ENCODE data around the gene KRTAP1-4. TPM values are rescaled to one million over a fixed set of nuclear protein-coding genes. Genes with fewer than 3 reads are reported as not detected.
"Not testable (repeated sequence)": the region's sequence is repeated elsewhere in the genome, so short reads cannot be mapped to it uniquely, and the experiment has no call there.

The KRTAP1-4 gene
- total RNA-seq, 1 experiment from 2014 or later, result not detected

DNA sequence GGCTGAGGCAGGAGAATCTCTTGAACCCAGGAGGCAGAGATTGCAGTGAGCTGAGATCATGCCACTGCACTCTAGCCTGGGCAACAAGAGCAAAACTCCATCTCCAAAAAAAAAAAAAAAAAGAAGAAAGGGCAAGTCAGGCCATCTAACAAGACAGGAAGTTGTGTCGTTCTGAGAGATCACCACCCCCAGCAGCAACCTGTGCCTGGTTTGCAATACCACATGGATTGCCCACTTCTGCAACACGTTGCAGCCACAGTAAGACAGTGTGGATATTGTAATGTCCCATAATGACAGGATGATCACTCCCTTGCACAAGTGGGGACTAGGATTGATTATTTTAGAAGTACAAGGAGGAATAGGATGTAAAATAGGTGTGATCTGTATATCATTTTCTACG lies 39.0 kb upstream of the KRTAP1-4 start:
- intact Hi-C loops (cut with micrococcal nuclease; ENCODE audit: unreplicated experiment), result no loop called here
- no peak for DNase-seq
- CTCF ChIA-PET, result interaction anchor here (0.6 kb wide), 1 partner anchor 30 kb away, joined by 4 read pairs; no protein-coding TSS in a partner anchor
- Mint-ChIP-seq H3K4me1 (ENCODE audit: low read depth, unreplicated experiment) (peaks cover 25% of the 10 kb centered on the region), H3K4me3 (ENCODE audit: low read depth, unreplicated experiment) (no peak overlapping the region), H3K36me3 (ENCODE audit: insufficient read depth, unreplicated experiment) (no peaks in the 10 kb centered on the region), H3K9me3 (ENCODE audit: low read depth, unreplicated experiment) (no peaks in the 10 kb centered on the region), H3K27ac (ENCODE audit: unreplicated experiment) (no peak overlapping the region), H3K27me3 (ENCODE audit: unreplicated experiment) (no peaks in the 10 kb centered on the region)
- TF ChIP-seq, protein P1, sequence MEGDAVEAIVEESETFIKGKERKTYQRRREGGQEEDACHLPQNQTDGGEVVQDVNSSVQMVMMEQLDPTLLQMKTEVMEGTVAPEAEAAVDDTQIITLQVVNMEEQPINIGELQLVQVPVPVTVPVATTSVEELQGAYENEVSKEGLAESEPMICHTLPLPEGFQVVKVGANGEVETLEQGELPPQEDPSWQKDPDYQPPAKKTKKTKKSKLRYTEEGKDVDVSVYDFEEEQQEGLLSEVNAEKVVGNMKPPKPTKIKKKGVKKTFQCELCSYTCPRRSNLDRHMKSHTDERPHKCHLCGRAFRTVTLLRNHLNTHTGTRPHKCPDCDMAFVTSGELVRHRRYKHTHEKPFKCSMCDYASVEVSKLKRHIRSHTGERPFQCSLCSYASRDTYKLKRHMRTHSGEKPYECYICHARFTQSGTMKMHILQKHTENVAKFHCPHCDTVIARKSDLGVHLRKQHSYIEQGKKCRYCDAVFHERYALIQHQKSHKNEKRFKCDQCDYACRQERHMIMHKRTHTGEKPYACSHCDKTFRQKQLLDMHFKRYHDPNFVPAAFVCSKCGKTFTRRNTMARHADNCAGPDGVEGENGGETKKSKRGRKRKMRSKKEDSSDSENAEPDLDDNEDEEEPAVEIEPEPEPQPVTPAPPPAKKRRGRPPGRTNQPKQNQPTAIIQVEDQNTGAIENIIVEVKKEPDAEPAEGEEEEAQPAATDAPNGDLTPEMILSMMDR (IDR thresholded peaks at IDR 0.05; ENCODE audit: unreplicated experiment), result no peak
- BruUV-seq (replicated peaks), result no TSS peak

DNA sequence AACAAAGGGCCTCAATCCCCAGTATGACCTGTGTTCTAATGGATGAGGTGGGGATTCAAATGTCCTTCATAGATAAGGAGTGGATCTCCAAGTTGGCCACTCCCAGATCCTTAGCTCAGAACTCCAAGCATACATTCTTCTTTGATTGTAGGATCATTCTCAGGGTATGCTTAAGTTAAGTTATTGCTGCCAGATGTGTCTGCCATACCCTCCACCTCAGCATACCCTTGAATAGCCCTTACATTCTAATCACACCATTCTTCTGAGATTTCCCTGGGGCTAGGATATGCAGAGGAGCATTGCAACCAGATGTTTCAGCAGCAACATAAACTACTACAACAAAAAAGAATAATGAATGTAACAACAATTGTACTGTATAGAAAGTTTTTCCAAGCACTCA lies 37.3 kb upstream of the KRTAP1-4 start:
- Mint-ChIP-seq H3K27me3 (ENCODE audit: unreplicated experiment) (no peaks in the 10 kb centered on the region), H3K27ac (ENCODE audit: unreplicated experiment) (no peak overlapping the region), H3K9me3 (ENCODE audit: low read depth, unreplicated experiment) (no peaks in the 10 kb centered on the region), H3K36me3 (ENCODE audit: insufficient read depth, unreplicated experiment) (no peaks in the 10 kb centered on the region), H3K4me1 (ENCODE audit: low read depth, unreplicated experiment) (peaks cover 32% of the 10 kb centered on the region), H3K4me3 (ENCODE audit: low read depth, unreplicated experiment) (no peak overlapping the region)
- intact Hi-C loops (cut with micrococcal nuclease; ENCODE audit: unreplicated experiment), result no loop called here
- CTCF ChIA-PET, result interaction anchor here (0.9 kb wide), 1 partner anchor 1446 kb away, joined by 3 read pairs; no protein-coding TSS in a partner anchor
- TF ChIP-seq, protein P1 (IDR thresholded peaks at IDR 0.05; ENCODE audit: unreplicated experiment), result no peak
- DNase-seq, result no peak
- no TSS peak for BruUV-seq (replicated peaks)

DNA sequence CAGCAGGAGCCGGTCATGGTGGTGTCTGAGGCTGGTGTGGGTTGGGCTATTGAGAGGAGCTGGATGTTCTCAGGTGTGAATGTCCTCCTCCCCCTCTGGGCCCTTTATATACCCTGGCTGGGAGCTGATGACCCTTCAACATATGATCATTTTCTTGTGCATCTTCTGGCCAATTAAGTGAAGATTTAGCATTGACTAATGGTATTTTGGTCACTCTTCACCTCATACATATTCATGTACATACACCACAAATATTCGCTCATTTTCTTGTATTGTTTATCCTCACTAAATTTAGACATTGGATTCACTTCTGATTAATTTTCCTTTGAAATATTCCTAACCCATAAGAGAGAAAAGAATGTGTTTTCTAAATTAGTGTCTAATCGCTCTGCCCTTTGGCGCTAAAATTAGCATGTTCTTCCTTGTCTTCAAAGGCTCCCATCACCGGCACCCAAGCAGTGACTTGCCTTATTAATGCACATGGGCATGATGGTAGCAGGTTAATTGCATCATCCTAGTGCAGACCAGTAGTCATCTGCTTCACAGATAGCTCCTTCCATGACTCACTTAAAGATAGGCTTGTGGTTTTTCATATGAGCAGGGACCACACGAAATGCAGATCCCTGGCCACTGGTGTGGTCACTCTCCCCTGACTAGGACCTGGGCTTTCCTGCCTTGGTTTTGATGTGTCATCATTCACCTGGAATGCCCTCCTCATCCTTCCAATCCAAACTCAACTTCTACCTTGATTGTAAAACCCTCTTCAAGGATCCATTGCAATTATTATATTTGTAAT lies 36.0 kb upstream of the KRTAP1-4 start, which contains the start of gene KRTAP2-4:
Gene KRTAP2-4 (minus strand): TSS at position 51 of the 796 bp plus-strand sequence. CDS start 34 bp downstream, at position 17.
- DNase-seq, result no peak
- intact Hi-C loops (cut with micrococcal nuclease; ENCODE audit: unreplicated experiment), result no loop called here
- peak within 1 kb of the TSS; percentile 25 for H3K27ac Mint-ChIP-seq (ENCODE audit: unreplicated experiment)

DNA sequence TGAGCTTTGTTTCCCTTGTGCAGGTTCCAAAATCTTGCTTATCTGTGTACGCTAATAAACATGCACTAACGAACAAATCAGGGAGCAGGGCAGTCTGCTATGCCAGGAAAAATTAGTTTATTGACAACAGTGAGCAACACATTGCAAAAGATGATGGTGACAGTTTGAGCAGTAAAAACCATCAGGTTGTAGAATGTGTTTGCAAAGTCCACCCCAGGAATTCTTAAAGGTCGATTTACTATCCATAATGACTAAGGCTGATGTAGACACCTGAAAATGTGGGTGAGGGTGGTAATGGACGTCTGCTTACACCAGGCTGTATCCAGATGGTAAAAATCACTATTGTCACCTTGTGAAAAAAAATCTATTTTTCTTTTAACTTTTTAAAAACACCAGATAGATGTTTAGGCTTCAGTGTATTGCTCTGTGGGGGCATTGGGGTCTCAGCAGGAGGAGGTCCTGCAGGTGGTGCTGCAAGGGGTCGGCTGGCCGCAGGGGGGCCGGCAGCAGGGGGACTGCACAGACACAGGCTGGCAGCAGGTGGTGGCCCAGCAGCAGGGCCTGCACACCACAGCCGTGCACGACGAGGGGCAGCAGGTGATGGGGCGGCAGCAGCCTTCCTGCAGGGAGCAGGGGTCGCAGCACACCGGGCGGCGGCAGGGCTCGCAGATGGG lies 35.2 kb upstream of the KRTAP1-4 start:
- H3K9me3 Mint-ChIP-seq (ENCODE audit: low read depth, unreplicated experiment); BruUV-seq (replicated peaks); H3K36me3 Mint-ChIP-seq (ENCODE audit: insufficient read depth, unreplicated experiment); DNase-seq; H3K27ac Mint-ChIP-seq (ENCODE audit: unreplicated experiment); H3K27me3 Mint-ChIP-seq (ENCODE audit: unreplicated experiment); intact Hi-C loops (cut with micrococcal nuclease; ENCODE audit: unreplicated experiment); H3K4me3 Mint-ChIP-seq (ENCODE audit: low read depth, unreplicated experiment): not testable (repeated sequence)
- CTCF ChIA-PET, result interaction anchor here (1.2 kb wide), 1 partner anchor 16 kb away, joined by 3 read pairs; no protein-coding TSS in a partner anchor
- H3K4me1 Mint-ChIP-seq (ENCODE audit: low read depth, unreplicated experiment), result peaks cover 48% of the 10 kb centered on the region

More for the DNA sequence above, 36.0 kb upstream of the KRTAP1-4 start, which contains the start of gene KRTAP2-4:
- BruUV-seq (replicated peaks), result no TSS peak
- Mint-ChIP-seq H3K27me3 (ENCODE audit: unreplicated experiment) (no peaks in the 10 kb centered on the region), H3K4me1 (ENCODE audit: low read depth, unreplicated experiment) (peaks cover 39% of the 10 kb centered on the region), H3K4me3 (ENCODE audit: low read depth, unreplicated experiment) (no peak within 1 kb of the TSS), H3K36me3 (ENCODE audit: insufficient read depth, unreplicated experiment) (peaks cover 4% of the 10 kb centered on the region), H3K9me3 (ENCODE audit: low read depth, unreplicated experiment) (no peaks in the 10 kb centered on the region)
- CTCF ChIA-PET, result interaction anchor here (1.0 kb wide), 1 partner anchor 147 kb away, joined by 6 read pairs; no protein-coding TSS in a partner anchor
- TF ChIP-seq, protein P1 (IDR thresholded peaks at IDR 0.05; ENCODE audit: unreplicated experiment), result no peak
